ENCODE measurements around the gene ACOT7. TPM values are rescaled to one million over a fixed set of nuclear protein-coding genes. Genes with fewer than 3 reads are reported as not detected.

The ACOT7 gene
- total RNA-seq, 2 donors from 2014 or later = 9.9 to 12.9 TPM

- ATAC-seq (no peak), DNase-seq (no peak)
- intact Hi-C loops (cut with DNase I) = no loop called here
These were observed 90.1 kb downstream of the ACOT7 start for GRCh38 chr1:6303397-6304012.

DNA sequence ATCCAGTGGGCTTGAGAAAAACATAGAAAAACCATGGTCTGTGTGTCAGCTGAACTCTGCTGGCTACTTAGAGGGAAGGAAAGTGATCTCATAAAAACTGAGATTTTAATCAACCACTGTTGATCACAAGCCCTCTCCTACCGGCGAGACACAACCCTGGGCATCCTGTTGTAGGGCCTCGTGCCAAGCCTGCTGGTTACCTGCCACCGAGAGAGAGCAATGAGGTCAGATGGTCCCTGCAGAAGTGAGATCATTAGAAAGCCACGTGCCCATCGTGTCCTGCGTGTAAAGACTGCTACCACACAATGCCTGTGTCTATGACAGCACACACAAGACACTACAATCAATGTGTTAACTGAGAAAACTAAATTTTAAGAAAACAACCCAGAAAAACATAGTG is 91.0 kb downstream of the ACOT7 start:
- ATAC-seq (no peak), DNase-seq (no peak)
- intact Hi-C loops (cut with DNase I) = no loop called here

- no peak for DNase-seq
- no peak for ATAC-seq
- intact Hi-C loops (cut with DNase I) = no loop called here
These were observed 92.0 kb downstream of the ACOT7 start for GRCh38 chr1:6301526-6301925.

DNA sequence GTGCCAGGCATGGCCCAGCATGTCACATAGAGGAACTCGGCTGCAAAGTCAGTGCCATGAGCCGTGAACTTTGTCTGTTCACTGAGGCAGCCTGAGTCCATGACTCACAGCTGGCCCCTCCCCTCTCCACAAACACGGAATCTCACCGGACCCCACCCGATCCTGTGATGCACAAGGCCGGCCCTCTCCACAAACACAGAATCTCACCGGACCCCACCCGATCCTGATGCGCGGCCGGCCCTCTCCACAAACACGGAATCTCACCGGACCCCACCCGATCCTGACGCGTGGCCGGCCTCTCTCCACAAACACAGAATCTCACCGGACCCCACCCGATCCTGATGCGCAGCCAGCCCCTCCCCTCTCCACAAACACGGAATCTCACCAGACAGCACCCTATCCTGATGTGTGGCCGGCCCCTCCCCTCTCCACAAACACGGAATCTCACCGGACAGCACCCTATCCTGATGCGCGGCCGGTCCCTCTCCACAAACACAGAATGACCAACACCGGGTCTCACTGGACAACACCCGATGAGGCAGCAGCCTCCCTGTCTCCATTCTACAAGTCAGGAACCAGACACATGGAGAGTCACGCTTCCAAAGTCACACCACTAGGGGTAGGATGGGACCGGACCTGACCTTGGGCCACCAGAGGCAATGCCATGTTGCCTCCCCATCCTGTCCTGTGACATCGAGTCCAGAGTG is 93.1 kb downstream of the ACOT7 start:
- intact Hi-C loops (cut with DNase I) = no loop called here
- DNase-seq (no peak), ATAC-seq (no peak)

GRCh38 chr1:6299557-6300165 is 93.9 kb downstream of the ACOT7 start:
- DNase-seq (no peak), ATAC-seq (no peak)
- intact Hi-C loops (cut with DNase I) = no loop called here

- ATAC-seq (no peak), DNase-seq (no peak)
- intact Hi-C loops (cut with DNase I) = no loop called here
These were observed 94.6 kb downstream of the ACOT7 start for GRCh38 chr1:6298940-6299465.

DNA sequence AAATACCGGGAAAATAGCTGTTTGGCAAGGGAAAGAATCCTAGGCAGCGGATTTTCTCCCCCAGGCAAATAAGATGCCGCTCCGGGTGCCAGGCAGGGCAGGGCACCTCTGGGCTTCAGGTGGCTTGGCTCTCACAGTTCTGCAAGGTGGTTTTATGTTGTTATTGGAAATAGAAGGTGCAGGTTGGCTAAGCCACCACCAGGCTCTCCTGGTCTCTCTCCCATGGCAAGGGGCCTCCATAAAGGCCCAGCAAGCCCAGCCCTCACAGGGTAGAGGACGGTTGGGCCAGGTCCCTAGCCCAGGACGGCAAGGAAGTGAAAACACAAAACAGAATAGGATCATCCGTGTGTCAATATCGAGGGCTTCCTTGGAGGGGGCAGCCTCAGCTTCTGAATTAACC is 95.0 kb downstream of the ACOT7 start:
- DNase-seq (no peak), ATAC-seq (no peak)
- intact Hi-C loops (cut with DNase I) = no loop called here

DNA sequence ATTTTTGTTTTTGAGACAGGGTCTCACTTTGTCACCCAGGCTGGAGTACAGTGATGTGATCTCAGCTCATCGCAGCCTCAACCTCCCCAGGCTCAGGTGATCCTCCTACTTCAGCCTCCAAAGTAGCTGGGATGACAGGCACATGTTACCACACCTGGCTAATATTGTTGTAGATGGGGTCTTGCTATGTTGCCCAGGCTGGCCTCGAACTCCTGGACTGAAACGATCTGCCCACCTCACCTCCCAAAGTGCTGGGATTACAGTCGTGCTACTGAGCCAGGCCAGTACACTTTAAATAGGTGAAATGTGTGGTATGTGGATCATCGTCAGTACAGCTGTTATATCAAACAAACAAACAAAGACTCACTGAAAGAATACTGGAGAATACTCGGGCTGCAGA is 97.7 kb downstream of the ACOT7 start:
- no peak for ATAC-seq
- intact Hi-C loops (cut with DNase I) = no loop called here
- no peak for DNase-seq

GRCh38 chr1:6294890-6295556 is 98.5 kb downstream of the ACOT7 start:
- intact Hi-C loops (cut with DNase I) = no loop called here
- ATAC-seq (no peak), DNase-seq (no peak)

DNA sequence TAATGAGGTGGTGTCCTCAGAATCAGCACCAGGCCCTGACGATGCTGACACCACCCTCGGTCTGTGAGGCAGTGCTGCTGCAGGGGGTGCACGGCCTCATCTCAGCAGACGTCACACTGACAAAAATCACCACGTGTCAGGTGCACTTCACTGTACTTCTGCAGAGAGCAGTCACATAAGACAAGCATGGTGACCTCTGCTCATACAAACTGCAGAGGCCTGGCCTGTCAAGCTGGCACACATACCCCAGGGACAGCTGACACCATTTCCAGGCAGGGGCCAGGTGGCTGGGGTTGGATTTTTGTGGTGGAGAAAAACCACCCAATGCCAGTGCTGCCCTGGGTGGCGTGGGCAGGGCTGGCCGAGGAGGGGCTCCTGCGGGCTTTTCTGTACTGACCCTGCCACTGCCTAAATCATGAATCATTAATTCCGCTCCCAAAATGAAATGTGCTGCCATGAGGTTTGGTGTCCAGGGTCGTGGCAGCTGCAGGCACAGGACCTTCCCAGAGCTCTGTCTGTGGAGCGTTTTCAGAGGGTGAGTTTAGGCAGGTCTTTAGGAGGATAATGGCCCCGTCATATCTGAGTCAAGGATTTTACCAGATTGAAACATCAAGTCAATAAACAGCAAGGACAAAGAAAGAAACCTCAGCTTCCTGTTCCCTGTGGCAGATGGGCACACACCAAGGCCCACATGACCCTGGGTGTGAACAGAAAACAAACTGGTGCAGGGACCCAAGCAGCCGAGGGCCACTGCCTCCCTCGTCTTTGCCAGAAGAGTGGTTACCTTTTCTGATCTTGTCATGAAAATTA is 99.3 kb downstream of the ACOT7 start:
- ATAC-seq = peak in 1 of 2 donors; percentile 50
- intact Hi-C loops (cut with DNase I) = no loop called here
- no peak for DNase-seq

DNA sequence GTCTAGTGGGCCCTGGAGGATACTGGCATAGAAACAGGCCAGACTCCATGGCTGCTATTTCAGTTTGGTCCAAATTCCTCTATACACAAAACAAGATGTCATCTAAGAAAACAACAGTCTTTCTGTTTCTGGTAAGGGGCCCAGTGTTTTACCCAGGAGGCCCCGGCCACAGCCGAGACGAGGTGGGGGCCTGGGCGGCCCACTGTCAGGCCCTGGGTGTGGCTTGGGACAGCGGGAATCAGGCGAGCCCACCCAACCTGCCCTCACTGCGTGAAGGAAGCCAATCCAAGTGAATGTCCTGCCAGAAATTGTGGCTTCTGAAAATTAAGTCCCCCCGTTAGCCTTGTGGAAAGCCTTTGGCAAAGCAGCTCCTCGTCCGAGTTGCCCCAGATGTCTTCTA is 101.5 kb downstream of the ACOT7 start:
- intact Hi-C loops (cut with DNase I) = no loop called here
- ATAC-seq = peak in 1 of 2 donors; percentile 12
- no peak for DNase-seq

GRCh38 chr1:6288665-6289064 is 104.9 kb downstream of the ACOT7 start:
- ATAC-seq (peak in 1 of 2 donors; percentile 7), DNase-seq (no peak)
- intact Hi-C loops (cut with DNase I) = no loop called here

- ATAC-seq (no peak), DNase-seq (no peak)
- intact Hi-C loops (cut with DNase I) = no loop called here
These were observed 105.5 kb downstream of the ACOT7 start for GRCh38 chr1:6288026-6288425.

DNA sequence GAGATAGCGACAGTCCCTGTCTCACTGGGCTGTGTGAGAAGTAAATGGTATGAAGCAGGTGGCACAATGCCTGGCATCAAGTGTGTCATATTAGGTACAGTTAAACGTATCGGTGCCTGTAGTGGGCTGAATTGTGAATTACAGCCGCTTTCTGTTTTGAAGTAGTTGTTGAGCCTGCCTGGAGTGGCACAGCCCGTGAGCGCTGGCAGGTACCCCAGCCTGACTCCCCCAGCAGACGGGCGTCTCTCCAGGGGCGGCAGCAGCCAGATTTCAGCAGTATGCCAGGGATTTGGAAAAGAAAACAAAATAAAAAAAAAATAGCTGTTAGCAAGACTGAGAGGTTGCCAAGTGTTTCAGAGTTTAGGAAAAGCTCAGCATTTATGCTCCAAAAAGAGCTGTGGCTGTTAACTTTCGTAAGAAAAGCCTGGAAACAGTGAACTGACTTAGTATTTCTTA is 106.1 kb downstream of the ACOT7 start:
- DNase-seq = peak; percentile 54
- intact Hi-C loops (cut with DNase I) = no loop called here
- peak; percentile 72 for ATAC-seq

DNA sequence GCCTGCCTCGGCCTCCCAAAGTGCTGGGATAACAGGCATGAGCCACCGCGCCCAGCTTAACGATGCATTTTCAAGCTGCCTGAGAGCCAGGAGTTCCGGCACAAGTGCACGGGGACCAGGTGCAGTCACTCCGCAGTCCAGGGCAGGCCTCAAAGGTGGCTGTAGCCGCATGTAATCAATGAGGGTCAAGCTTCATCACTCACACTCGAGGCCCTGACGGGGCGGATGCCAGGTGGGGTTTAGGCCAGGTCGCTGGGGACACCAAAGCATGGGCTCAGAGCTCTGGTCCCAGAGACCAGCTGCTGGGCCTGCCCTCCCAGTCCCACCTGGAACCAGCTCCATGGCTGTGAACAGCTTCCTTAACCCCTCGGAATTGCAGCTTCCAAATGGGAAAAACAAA is 106.5 kb downstream of the ACOT7 start:
- DNase-seq (no peak), ATAC-seq (no peak)
- intact Hi-C loops (cut with DNase I) = no loop called here

GRCh38 chr1:6286266-6286665 is 107.3 kb downstream of the ACOT7 start:
- intact Hi-C loops (cut with DNase I) = no loop called here
- ATAC-seq (no peak), DNase-seq (no peak)

DNA sequence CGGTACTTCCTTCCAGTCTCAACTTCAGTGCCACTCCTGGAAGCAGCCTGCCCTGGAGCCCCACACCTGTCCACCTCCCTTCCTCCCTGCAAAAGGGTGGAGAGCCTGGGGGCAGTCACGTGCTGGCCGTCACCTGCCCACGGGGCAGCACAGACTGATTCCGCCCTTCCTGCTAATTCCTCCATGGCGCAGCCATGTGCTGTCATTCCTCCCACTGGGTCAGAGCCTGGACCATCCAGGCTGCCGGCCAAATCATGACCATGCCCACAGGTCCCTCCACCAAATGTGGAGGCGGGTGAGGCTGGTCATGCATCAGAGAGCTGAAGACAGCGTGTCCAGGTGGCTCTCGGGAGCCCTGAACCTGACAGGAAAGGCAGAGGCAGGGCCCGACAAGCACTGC is 108.2 kb downstream of the ACOT7 start:
- intact Hi-C loops (cut with DNase I) = no loop called here
- ATAC-seq (no peak), DNase-seq (no peak)

- intact Hi-C loops (cut with DNase I) = no loop called here
- DNase-seq = no peak
- no peak for ATAC-seq
These were observed 110.8 kb downstream of the ACOT7 start for GRCh38 chr1:6282577-6283270.
